Stimulated activated CD4-positive, alpha-beta T cell treated with anti-CD3 and anti-CD28 coated beads, Interleukin-15, amount 100 ng/mL, for 48 hours (primary cell): Measurements from ENCODE around the gene SCAMP3.
"Not testable (repeated sequence)": the region's sequence is repeated elsewhere in the genome, so short reads cannot be mapped to it uniquely, and the experiment has no call there.

Experiments used
- DNase-seq, 2 donors: peaks; one replicate each; pipeline ENCODE4 v3.0.0-alpha.2; 2020; ENCODE audit warnings: low read depth in 2 of 2

SCAMP3 gene

DNA sequence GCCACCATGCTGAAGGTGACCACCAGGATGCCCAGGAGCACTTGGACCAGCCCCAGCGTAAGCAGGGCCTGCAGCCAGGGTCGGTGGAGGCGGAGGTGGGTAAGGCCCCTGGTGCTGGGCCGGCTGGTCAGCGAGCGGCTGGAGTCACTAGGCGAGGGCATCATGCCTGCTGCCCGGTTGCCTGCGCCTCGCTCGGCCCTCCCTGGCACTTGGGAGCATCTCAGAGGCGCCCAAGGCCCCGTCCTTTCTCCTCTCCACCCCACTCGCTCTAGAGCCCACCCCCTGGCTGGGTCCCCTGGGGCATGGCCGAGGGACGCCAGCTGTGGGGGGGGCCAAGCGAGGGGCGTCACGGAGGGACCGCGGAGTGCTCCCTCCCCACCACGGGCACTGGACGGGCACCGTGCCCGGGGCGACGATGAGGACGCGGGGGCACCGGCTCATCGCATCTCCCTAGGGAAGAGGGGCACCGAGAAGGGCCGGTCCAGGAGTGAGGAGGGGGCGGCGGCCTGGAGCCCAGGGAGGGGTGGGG is 7.4 kb downstream of the SCAMP3 start:
- DNase-seq: no peak

DNA sequence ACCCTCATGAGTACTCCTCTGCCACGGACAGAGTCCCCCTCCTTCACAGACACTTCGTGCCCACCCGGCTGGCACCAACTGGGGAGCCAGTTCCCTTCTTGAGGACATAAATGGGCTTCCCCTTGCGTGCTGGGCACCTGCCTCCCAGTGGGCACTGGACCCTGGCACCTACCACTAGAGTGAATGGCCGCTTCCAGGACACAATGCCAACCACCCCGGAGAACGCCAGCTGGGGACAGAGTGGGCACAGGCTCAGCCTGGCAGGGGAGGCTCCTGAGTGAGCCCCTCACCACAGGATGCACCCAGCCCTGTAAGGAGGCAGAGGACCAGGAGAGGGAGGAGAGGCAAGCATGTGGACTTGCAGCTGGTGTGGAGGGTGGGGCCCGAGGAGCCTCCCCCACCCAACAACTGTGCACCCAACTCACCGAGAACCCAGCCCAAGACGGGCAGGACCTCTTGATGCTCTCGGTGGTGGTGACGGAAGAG is 7.9 kb downstream of the SCAMP3 start:
- DNase-seq: no peak

DNA sequence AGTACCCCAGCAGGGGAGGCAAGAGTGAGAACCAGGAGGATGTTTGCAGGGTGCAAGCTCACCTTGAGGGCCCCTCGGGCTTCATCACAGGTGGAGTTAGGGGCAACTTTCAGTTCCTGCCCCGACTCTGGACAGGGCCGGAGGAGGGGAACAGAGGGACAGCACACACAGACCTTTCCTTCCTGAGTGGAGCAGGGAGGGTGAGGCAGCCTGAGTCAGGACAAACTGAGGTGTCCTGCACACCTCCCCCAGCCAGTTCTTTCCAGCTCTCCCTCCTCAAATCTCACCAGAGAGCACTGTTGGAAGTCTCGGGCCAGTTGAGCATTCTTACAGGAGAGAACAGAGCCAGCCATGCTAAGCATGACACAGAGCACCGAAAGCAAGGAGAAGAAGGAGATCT is 8.4 kb downstream of the SCAMP3 start:
- no peak for DNase-seq

DNA sequence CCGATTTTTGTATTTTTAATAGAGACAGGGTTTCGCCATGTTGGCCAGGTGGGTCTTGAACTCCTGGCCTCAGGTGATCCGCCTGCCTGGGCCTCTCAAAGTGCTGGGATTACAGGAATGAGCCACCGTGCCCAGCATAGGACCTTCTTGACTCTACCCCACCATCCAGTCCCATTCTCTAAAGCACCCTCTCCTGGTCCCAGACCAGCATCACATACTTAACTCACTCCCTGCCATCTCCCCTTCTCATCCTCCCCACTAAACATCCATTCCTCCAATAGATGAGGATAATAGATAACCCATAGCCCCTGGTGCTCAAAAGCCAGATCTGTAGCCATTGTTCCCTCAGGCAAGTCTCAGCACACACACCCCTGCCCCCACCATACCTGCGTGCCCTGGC is 9.0 kb downstream of the SCAMP3 start:
- no peak for DNase-seq

DNA sequence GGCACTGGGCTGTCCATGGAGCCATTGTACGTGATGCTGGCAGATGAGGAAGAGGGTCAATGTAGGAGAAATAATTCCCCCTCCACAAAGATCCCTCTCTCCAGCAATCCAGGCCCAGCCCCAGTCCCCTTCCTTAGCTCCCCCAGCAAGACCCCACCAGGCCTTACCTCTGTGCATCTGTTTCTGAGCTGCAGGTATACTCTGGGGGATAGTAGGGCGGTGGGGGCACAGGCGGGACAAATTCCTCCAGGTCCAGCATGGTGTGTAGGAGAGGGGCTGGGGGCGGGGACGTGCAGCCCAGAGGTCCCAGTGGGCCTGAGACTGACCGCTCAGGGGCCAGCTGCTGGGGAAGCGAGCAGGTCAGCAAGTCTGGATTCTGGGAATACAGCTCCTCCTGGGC is 10.6 kb downstream of the SCAMP3 start:
- DNase-seq: no peak

DNA sequence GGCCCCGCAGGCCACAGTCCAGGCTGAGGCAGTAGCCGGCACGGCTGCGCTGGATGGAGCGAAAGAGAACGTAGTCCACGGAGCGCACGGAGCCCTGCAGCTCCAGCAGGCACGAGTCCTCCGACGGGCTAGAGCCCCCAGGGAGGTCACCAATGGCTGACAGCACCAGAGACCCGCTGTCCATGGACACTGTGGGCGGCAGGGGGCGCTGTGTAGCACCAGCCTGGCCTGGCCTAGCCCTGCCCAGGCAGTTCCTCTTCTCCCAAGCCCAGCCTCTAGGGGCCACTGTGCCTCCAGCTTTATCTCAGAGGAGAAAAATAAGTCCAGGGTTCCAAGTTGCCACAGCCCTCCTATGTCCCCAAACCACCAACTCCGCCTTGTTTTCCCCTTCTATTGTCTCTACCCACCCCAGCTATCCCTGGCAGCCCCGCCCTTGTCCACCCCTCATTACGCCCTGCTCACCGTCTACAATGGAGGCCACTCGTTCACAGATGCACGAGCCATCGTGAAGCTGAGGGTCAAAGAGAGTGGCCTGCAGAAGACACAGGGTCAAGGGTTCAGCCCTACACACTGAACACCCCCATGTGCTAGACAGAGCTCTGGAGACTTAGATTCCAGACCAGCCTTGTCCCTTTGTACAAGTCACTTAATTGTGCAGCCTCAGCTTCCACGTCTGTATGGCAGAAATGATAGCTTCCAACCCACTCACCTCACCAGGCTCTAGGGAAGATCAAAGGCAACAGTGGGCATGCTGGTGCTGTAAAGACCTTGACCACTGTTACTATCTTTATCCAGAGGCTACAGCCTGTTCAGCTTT is 11.3 kb downstream of the SCAMP3 start:
- DNase-seq: peak; percentile 91 to 96

DNA sequence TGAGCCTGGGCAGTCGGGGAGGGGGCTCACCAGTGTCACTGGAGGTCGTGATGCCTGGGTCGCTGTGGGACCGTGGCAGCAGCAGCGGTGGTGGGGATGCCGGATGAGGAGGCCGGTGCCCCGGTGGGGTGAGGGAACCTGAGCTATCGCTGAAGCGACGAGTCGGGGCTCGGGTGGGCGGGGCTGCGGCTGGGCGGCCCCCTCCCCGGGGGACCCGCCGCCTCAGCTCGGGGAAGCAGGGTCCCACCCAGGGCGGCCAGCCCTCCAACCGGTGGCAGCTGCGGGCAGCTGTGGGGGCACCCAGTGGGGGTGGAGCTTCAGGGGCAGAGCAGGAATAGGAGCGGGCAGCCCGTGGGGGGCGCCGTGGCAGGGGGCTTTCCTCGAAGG is 11.9 kb downstream of the SCAMP3 start:
- DNase-seq: no peak

DNA sequence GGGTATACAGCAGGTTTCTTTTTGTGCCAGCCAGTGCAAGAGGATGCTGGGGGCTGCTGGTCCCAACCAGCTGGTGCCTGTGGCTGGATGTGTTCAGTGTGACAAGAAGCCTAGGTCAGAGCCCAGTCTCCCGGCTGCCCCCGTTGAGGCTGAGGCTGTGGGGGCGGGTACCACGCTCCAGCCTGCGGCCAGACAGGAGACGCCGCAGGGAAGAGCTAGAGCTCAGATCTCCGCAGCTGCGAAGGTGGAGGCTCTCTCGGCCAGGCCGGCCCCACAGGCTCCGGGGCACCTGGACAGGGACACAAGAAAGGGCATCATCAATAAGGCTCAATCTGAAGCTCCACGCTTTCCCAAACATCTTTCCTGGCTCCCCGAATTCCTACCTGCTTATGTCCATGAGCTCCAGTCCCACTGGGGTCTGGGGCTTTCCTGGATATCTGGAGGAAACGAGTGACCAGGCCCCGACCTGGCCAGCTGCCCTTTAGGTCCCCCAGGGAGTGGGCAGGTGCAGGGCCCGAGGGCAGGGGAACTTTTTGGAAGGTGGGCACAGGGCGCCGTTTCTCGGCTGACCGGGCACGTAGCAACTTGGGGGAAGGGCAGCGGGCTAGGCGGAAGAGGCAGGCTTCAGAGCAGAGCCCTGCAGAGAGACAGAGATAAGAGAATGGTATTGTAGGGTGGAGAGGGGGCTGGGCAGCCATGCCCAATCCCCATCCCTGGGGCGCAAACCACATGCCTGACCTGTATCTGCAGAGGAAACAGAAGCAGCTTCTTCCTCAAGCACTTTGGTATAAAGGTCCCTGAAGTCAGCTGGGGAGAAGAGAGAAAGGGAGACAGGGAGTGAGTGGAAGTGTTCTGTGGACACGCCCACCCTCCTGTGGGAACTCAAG is 14.2 kb downstream of the SCAMP3 start:
- no peak for DNase-seq

DNA sequence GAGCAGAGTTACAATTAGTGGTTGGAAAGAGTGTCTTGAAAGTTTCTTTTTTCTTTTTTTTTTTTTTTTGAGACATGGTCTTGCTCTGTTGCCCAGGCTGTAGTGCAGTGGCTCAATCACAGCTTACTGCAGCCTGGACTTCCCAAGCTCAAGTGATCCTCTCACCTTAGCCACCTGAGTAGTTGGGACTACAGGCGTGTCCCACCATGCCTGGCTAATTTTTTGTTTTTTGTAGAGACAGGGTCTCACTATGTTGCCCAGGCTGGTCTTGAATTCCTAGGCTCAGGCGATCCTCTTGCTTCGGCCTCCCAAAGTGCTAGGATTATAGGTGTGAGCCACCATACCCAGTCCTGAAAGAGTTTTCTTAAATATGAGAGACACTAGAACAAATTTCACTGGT is 15.4 kb downstream of the SCAMP3 start:
- DNase-seq: not testable (repeated sequence)

DNA sequence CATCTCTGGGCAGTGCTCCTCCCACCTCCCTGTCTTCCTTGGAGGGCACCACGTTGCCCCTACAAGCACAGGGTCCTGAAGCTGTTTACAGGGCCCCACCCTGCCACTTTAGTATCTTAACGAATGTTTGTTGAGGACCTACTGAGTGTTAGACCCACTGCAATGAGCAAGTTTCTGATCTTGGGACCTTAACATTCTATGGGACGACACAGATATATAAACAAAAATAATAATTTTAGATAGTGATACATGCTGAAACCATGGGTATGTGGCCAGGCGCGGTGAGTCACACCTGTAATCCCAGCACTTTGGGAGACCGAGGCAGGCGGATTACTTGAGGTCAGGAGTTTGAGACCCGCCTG is 17.0 kb downstream of the SCAMP3 start:
- DNase-seq: no peak

DNA sequence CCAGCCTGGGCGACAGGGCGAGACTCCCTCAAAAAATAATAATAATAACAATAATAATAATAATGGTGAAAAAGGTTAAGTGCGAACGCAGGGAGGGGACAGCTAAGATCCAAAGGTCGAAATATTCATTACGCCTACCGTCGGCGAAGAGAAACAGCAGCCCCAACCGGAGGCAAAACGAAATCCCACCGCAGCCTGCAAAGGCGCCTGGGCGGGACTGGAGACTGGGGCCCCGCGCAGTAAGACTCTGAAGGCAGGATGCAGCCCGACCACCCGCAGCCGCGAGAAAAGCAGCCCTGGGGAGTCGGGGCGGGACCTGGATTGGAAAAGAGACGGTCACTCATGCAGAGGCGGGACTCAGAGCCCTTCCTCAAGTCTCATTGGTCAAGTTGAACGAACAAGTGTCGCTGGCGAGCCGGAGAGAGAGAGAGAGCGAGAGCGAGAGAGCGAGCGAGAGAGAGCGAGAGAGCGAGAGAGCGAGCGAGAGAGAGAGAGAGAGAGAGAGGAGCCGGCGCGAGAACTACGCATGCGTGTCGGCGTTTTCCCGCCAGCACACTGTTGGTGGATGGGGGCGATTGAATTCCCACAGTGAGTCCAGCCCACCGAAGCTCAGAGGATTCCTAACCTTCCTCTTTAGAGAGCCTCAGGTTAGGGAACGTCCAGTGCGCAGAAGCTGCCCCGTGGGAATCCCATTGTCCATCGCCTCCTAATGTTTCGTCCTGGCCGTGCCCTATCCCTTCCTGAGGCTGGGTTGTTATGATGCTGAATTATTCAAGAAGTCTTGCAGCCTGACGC is 17.6 kb downstream of the SCAMP3 start:
- DNase-seq: peak; percentile 94 to 95

DNA sequence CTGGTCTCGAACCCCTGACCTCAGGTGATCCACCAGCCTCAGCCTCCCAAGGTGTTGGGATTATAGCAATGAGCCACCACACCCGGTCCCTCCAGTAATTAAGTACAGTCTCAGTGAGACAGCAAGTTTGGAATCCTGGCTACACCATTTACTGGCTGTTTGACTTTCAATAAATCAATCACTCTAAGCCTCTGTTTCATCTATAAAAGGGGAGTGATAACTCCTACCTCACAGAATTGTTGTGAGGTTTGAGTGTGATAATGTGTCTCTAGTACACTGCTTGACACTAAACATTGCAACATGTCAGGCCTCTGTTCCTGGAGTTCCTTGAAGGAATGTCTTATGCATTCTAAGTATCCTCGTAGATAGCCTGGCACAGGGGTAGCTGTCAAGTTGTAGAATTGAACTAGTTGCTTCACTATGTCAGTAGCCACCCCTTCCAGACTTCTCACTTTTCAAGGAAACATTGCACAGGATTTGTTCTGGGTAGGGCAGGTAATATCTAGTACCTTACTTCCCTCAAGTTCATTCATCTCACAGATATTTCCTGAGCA is 19.3 kb downstream of the SCAMP3 start:
- no peak for DNase-seq

DNA sequence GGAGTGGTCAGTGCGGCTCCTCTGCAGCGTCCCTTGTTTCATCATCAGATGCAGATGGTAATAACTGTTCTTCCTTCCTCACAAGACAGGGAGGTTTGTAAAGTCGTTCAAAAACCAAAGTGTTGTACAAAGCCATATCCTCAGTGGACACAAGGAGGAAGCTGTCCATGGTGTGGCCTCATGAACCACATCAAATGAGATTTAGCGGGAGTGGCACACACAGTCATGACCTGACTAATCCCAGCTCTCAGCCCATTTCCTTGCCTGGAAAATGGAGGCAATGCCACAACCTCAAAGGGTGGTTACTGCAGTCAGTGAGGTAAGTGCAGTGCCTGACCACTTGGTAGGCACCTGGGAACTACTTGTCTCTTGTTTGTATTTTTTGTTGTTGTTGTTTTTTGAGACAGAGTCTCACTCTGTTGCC is 20.3 kb downstream of the SCAMP3 start:
- DNase-seq: no peak

DNA sequence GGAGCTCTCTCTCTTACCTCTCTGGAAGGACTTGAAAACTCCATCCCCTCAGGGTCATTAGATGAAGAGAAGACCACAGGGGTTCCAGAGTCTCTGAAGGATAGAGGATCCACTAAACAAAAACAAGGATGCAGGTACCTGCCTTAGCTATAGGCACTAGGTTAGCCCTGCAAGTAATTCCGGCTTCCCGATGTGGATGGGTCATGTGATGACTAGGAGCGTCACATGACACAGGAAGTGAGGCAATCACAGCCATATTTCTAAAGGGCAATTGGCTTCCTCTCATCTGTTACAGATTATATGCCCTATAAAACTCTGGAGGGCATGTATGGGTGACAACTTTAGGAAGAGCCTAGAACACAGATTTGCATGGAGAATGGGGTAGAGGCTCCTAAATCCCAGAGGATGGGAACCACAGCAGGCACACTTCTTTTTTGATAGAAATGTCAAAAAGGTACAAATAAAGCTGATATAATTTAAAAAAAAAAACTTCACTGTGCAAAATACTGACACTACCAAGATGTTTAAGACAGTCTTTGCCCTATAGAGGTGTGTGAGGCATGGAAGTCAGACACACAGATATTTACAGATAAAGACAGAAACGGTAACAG is 21.0 kb downstream of the SCAMP3 start:
- DNase-seq: peak in 1 of 2 donors; percentile 29

DNA sequence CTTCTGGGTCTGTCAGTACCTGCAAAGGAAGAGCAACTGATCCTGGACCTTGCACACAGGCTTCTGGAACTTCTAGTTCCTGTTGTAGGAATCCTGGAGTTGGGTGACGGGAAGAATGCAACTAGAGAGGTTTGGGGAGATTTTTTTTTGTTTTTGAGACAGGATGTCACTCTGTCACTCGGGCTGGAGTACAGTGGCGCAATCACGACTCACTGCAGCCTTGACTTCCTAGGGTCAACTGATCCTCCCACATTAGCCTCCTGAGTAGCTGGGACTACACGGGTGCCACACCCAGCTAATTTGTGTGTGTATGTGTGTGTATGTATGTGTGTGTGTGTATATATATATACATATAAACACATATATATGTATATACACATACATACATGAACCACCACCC is 25.7 kb downstream of the SCAMP3 start:
- no peak for DNase-seq

DNA sequence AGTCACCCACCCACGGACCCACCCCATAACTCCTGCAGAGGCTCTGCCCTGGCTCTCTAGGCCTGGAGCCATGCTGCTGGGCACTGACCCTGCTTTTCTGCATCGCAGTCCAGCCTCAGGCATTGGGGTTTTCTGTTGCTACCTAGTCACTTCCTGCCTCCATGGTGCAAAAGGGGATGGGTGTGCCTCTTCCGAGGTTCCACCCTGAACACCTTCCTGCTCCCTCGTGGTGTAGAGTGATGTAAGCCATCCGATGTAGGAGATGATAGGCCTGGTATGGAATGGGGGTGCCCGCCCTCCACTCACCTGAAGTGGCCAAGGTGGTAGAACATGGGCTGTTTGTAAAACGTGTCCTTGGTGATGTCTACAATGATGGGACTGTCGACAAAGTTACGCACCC is 26.8 kb downstream of the SCAMP3 start:
- not testable (repeated sequence) for DNase-seq

DNA sequence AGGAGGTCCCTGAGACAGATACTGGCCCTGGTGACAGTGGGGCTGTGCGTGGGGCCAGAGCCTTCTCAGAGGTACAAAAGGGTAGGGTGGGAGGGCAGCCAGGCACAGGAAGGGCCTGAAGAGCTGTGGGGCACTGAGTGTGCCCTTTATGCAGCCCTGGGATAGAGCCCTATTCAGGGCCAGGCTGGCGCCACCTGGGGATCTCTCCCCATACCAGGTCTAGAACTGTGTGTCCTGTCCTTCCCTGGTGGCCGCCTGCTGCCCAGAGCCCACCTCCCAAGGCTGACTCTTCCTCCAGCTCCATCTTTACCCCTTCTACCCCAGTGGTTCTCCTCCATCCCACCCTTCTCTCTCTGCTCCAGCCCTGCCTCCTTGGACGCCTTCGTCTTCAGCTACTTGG is 28.7 kb downstream of the SCAMP3 start:
- not testable (repeated sequence) for DNase-seq

DNA sequence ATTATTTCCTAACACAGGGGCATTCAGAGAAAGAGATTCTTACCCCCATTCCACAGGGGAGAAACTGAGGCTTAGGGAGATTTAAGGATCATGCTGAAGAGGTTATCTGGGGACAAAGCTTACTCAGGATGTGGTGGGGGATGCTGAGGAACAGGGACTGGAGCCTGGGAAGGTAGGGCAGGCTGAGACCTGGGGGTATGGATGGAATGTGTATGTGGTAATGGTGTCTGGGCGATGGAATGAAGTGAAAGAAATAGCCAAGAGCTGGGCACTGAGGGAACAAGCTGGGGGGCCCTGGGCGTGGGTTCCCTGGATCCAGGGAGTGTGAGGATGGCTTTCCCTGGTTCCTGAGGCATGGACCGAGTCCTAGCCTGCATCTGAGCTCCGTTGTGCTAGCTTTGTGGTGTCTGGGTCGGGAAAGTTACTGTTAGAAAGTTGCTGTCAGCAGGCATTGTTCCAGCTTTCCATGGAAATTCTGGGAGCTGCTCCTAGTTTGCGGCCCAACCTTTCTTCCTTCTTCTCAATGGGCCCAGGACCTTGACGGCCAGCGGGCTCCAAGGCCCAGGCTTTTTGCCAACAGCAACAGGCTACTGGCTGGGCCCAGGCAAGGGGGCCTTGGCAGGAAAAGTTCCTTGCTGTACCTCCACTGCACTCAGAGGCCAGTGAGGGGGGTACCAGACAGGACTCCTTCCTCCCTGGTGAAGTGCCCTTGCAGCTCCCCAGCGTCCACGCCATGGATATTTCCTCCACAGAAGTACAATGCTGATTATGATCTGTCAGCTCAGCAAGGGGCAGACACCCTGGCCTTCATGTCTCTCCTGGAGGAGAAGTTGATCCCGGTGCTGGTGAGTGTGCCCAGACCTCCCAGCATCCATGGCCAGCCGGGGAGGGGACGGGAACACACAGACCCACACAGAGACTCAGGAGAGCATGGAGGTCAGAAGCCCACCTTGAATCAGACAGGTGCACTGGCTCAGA is 29.9 kb downstream of the SCAMP3 start:
- DNase-seq: not testable (repeated sequence)

DNA sequence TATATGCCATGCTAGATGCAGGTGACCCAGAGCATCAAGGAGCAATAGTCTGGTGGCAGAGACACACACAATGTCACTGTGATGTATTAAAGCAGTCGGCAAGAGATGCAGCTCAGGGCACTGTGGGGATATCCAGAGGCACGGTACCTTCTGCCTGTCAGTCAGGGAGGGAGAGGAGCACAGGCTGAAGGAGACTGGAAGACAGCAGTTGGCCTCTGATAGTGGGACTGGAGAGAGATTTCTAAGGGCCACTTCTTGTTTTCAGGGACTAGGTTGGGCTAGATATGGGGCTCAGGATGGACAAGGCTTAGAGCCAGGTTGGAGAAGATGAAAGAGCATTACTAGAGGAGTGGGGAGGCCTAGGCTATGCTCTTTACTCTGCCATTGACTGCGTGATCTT is 30.9 kb downstream of the SCAMP3 start:
- DNase-seq: not testable (repeated sequence)

DNA sequence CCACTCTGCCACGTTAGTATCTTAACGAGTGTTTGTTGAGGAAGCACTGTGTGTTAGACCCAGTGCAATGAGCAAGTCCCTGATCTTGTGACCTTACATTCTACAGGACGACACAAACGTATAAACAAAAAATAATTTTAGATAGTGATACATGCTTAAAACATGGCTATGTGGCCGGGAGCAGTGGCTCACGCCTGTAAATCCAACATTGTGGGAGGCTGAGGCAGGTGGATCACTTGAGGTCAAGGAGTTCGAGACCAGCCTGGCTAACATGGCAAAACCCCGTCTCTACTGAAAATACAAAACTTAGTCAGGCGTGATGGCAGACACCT is 34.1 kb downstream of the SCAMP3 start:
- DNase-seq: no peak
